K562 (cell line): ENCODE data around the gene THOP1. TPM values are rescaled to one million over a fixed set of nuclear protein-coding genes. Genes with fewer than 3 reads are reported as not detected.
A peak's percentile ranks its signal among the peaks of the same experiment; 100 is the strongest.

Source experiments
- LCOR ChIP-seq: sonication (generic); formaldehyde crosslinking; IDR thresholded peaks from 2 replicates; pipeline ENCODE4 v1.8.0; 2022; ENCODE audit warnings: mild to moderate bottlenecking, missing genetic modification reagents
- NR2C2 ChIP-seq, 2 experiments: fragments of 200-800 bp in 1 of 2; sonication (Bioruptor generic) in 1 of 2; sonication (generic) in 1 of 2; formaldehyde crosslinking in 1 of 2; IDR thresholded peaks; 2 replicates each; pipeline versions ENCODE4 v1.6.1 to v1.8.0; 2016 to 2022; ENCODE audit warnings: mild to moderate bottlenecking in 1 of 2, missing compliant biosample characterization in 1 of 2, missing genetic modification characterization in 1 of 2, missing genetic modification reagents in 1 of 2
- PHF21A ChIP-seq: fragments of 450-650 bp; IDR thresholded peaks from 2 replicates; pipeline ENCODE4 v1.6.1; 2017; ENCODE audit warnings: low read depth, borderline replicate concordance
- PRDM10 ChIP-seq: fragments of 450-650 bp; IDR thresholded peaks from 2 replicates; pipeline ENCODE4 v1.6.1; 2018; ENCODE audit not compliant: partially characterized antibody
- RBBP5 ChIP-seq: fragments of 200-600 bp; sonication (generic); IDR thresholded peaks from 2 replicates; pipeline ENCODE4 v1.6.1; 2012; ENCODE audit warnings: borderline replicate concordance, mild to moderate bottlenecking, low read length, control low read depth, inconsistent platforms; ENCODE audit not compliant: insufficient read depth, poor library complexity, severe bottlenecking
- TCF7L2 ChIP-seq: fragments of 150-350 bp; IDR thresholded peaks from 2 replicates; pipeline ENCODE4 v1.6.1; 2016; ENCODE audit warnings: low read depth, mild to moderate bottlenecking, low read length, moderate library complexity
- UBTF ChIP-seq, 2 experiments: IDR thresholded peaks; 2 replicates each; pipeline ENCODE4 v1.6.1; 2012; ENCODE audit warnings: improper control_type of control experiment in 2 of 2, low read depth in 2 of 2, low read length in 2 of 2, borderline replicate concordance in 1 of 2
- ZFP91 ChIP-seq: sonication (generic); formaldehyde crosslinking; IDR thresholded peaks from 2 replicates; pipeline ENCODE4 v1.8.0; 2022; ENCODE audit warnings: mild to moderate bottlenecking, missing genetic modification reagents
- ZNF212 ChIP-seq: fragments of 450-650 bp; formaldehyde crosslinking; IDR thresholded peaks from 2 replicates; pipeline ENCODE4 v1.4.0; 2020; ENCODE audit warnings: mild to moderate bottlenecking
- ZNF57 ChIP-seq: fragments of 450-650 bp; formaldehyde crosslinking; IDR thresholded peaks from 2 replicates; pipeline ENCODE4 v1.4.0; 2020; ENCODE audit warnings: mild to moderate bottlenecking, moderate library complexity
- polyA plus RNA-seq, 8 experiments: library from polyadenylated mRNA; depleted of rRNA in 4 of 8; stranded (reverse) in 5 of 8; unstranded in 3 of 8; fragments of >200 nt; fragmentation: Nextera tagmentation in 2 of 8; fragmentation: Illumina TruSeq in 1 of 8; extraction: Ambion mirVana in 2 of 8; extraction: Trizol in 1 of 8; gene quantifications; 2 replicates each; pipeline versions ENCODE4 v1.2.1 to v1.2.3, GENCODE V29; 2011 to 2014; ENCODE audit warnings: inconsistent platforms in 1 of 8, missing spikeins in 1 of 8
- total RNA-seq, 7 experiments: library from RNA; depleted of rRNA in 6 of 7; stranded (reverse); fragments of >200 nt in 6 of 7; fragmentation: Illumina TruSeq in 2 of 7; extraction: Trizol in 2 of 7; gene quantifications; 2 replicates each; pipeline versions ENCODE4 v1.2.1 to v1.2.3, GENCODE V29; 2011 to 2021; ENCODE audit warnings: low replicate concordance in 1 of 7
- TF ChIP-seq, protein P1 (sequence below): fragments of 250-450 bp; sonication (Bioruptor Pico); IDR thresholded peaks from 2 replicates; pipeline ENCODE4 v1.4.0; 2020; ENCODE audit warnings: mild to moderate bottlenecking
- TF ChIP-seq, protein P2 (sequence below): fragments of 250-450 bp; sonication (Bioruptor Pico); IDR thresholded peaks from 2 replicates; pipeline ENCODE4 v1.4.0; 2020

Gene THOP1
- total and polyA plus RNA-seq, 9 of the 15 experiments (the other 6 are each of a cell fraction or from before 2014, with no cell fraction given) = 1.3 to 255 (median 96.1) TPM

GRCh38 chr19:2785244-2785997 is at the start of gene THOP1 (continued):
- TF ChIP-seq RBBP5 (peak; percentile 81), PRDM10 (peak; percentile 63), TCF7L2 (no peak), UBTF (IDR thresholded peaks at IDR 0.05; ENCODE audit: borderline replicate concordance in 1 of 2, low read depth in 2 of 2, low read length in 2 of 2) (0 out of 4 replicates have a peak, but pooled peaks of 1 of the 2 experiments have one; percentile 36), PHF21A (peak; percentile 46; the same call in 1 of the 2 replicates), NR2C2 (CRISPR knock-in tag; IDR thresholded peaks at IDR 0.05) (no peak), NR2C2 (tag; IDR thresholded peaks at IDR 0.05) (no peak; the same call in 1 of the 2 replicates), ZNF212 (no peak), LCOR (no peak), ZNF57 (no peak), ZFP91 (CRISPR knock-in tag) (no peak)
- TF ChIP-seq, protein P1, sequence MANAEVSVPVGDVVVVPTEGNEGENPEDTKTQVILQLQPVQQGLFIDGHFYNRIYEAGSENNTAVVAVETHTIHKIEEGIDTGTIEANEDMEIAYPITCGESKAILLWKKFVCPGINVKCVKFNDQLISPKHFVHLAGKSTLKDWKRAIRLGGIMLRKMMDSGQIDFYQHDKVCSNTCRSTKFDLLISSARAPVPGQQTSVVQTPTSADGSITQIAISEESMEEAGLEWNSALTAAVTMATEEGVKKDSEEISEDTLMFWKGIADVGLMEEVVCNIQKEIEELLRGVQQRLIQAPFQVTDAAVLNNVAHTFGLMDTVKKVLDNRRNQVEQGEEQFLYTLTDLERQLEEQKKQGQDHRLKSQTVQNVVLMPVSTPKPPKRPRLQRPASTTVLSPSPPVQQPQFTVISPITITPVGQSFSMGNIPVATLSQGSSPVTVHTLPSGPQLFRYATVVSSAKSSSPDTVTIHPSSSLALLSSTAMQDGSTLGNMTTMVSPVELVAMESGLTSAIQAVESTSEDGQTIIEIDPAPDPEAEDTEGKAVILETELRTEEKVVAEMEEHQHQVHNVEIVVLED = peak; percentile 67
- TF ChIP-seq, protein P2, sequence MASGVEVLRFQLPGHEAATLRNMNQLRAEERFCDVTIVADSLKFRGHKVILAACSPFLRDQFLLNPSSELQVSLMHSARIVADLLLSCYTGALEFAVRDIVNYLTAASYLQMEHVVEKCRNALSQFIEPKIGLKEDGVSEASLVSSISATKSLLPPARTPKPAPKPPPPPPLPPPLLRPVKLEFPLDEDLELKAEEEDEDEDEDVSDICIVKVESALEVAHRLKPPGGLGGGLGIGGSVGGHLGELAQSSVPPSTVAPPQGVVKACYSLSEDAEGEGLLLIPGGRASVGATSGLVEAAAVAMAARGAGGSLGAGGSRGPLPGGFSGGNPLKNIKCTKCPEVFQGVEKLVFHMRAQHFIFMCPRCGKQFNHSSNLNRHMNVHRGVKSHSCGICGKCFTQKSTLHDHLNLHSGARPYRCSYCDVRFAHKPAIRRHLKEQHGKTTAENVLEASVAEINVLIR (CRISPR knock-in tag) = no peak
